Ovary (tissue), 9 donors: ENCODE measurements around the gene KCNJ4. TPM values are rescaled to one million over a fixed set of nuclear protein-coding genes. Genes with fewer than 3 reads are reported as not detected.

Source experiments
- DNase-seq, 5 donors: peaks; one replicate each; pipeline ENCODE4 v3.0.0-alpha.2; 2019 to 2020
- H3K27ac ChIP-seq, 2 donors: fragments of 200-600 bp; one replicate each; pipeline versions ENCODE4 v1.5.1 to v1.8.0; 2019 to 2022
- H3K27me3 ChIP-seq: fragments of 200-600 bp; one replicate; pipeline ENCODE4 v1.8.0; 2022
- H3K36me3 ChIP-seq: fragments of 200-600 bp; sonication (generic); one replicate; pipeline ENCODE4 v1.5.1; 2019
- H3K4me1 ChIP-seq: one replicate; pipeline ENCODE4 v1.8.1; 2013; ENCODE audit warnings: mild to moderate bottlenecking, moderate library complexity; ENCODE audit not compliant: insufficient read depth
- H3K4me3 ChIP-seq: fragments of 200-600 bp; sonication (generic); one replicate; pipeline ENCODE4 v1.5.1; 2017
- H3K9me3 ChIP-seq, 2 donors: fragments of 200-600 bp in 1 of 2; sonication (generic) in 1 of 2; one replicate each; pipeline versions ENCODE4 v1.5.1 to v1.8.1; 2013 to 2019; ENCODE audit warnings: mild to moderate bottlenecking in 1 of 2, moderate library complexity in 1 of 2
- EP300 ChIP-seq: sonication (generic); formaldehyde crosslinking; IDR thresholded peaks from one replicate; pipeline ENCODE4 v1.6.1; 2017; ENCODE audit warnings: antibody characterized with exemption
- POLR2A ChIP-seq: fragments of 450-650 bp; IDR thresholded peaks from one replicate; pipeline ENCODE4 v1.6.1; 2017; ENCODE audit warnings: antibody characterized with exemption, mild to moderate bottlenecking, moderate library complexity
- WGBS, 3 donors: extraction: QIAGEN DNeasy Blood & Tissue Kit in 1 of 3; methylation state at CpG; one replicate each; pipeline versions ENCODE4 v1.1.5 to v1.1.7; 2013 to 2017; 5-methylcytosine and 5-hydroxymethylcytosine counted together
- intact Hi-C, 4 donors: fragments of 100-400 bp; cut with DNase I; formaldehyde crosslinking; loops; one replicate each; pipeline versions ENCODE4 v1.11.0 to v1.15.1; 2022 to 2023
- polyA plus RNA-seq, 2 donors: library from polyadenylated mRNA; stranded (reverse); fragments of 200-250 nt in 1 of 2; fragments of 350-450 nt in 1 of 2; fragmentation: Illumina TruSeq in 1 of 2; extraction: RNeasy Lipid Tissue Mini Kit (QIAGEN cat#74804) in 1 of 2; gene quantifications; one replicate each; pipeline ENCODE4 v1.2.3, GENCODE V29; 2013 to 2014
- total RNA-seq, 7 donors: library from RNA; depleted of rRNA in 2 of 7; stranded (reverse); fragments of >200 nt in 2 of 7; fragmentation: NEBNext Ultra II Directional in 3 of 7; extraction: Animal tissue kit (Norgen Biotek cat#: 25700) in 3 of 7; gene quantifications; one replicate each; pipeline versions ENCODE4 v1.1.0 to v1.2.4, GENCODE V29; 2016 to 2023
- TF ChIP-seq, protein P1 (sequence below), 3 donors: fragments of 450-650 bp in 2 of 3; fragments of 200-600 bp in 1 of 3; IDR thresholded peaks; one replicate each; pipeline versions ENCODE4 v1.5.1 to v1.8.0; 2016 to 2022; ENCODE audit warnings: antibody characterized with exemption in 3 of 3, mild to moderate bottlenecking in 1 of 3
- donor health status: DM: no; HTN: no; CAD: no; lungs with moderate emphysema.
- donor health status: DM: no; HTN: no; CAD: no.
- donor health status: Bipolar disorder and iron deficiency.
- donor health status: DM: yes; HTN: yes; CAD: no.
- donor health status: DM: no; HTN: no; CAD: no.
- donor health status: DM: yes; HTN: yes; CAD: no.

Gene KCNJ4
- total and polyA plus RNA-seq, 9 donors, result 0.02 to 0.62 TPM; not detected in 7

DNA sequence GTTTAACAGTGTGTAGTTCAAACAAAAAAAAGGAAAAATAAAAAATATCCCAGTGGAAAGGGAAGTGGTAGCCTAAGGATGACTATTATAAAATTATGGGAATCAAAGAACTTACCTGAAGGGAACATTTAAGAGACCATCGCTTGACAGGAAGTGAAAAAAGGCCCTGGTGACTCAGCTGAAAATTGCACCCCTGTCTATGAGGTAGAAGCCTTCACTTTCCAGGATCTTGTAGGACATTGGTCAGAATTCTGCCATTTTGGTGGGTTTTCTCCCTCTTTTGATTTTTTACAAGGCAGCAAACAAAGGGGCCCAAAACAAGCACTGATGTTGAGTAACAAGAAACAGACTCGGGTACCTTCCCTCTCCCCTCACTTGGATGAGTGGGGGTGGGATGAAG is 35.5 kb upstream of the KCNJ4 start:
- H3K27ac ChIP-seq, result no peak overlapping the region
- intact Hi-C loops, result no loop called here
- no peaks in the 10 kb centered on the region for H3K27me3 ChIP-seq
- no peaks in the 10 kb centered on the region for H3K36me3 ChIP-seq
- no peak overlapping the region for H3K4me3 ChIP-seq
- no peak for DNase-seq
- TF ChIP-seq EP300 (no peak), POLR2A (no peak)
- TF ChIP-seq, protein P1, sequence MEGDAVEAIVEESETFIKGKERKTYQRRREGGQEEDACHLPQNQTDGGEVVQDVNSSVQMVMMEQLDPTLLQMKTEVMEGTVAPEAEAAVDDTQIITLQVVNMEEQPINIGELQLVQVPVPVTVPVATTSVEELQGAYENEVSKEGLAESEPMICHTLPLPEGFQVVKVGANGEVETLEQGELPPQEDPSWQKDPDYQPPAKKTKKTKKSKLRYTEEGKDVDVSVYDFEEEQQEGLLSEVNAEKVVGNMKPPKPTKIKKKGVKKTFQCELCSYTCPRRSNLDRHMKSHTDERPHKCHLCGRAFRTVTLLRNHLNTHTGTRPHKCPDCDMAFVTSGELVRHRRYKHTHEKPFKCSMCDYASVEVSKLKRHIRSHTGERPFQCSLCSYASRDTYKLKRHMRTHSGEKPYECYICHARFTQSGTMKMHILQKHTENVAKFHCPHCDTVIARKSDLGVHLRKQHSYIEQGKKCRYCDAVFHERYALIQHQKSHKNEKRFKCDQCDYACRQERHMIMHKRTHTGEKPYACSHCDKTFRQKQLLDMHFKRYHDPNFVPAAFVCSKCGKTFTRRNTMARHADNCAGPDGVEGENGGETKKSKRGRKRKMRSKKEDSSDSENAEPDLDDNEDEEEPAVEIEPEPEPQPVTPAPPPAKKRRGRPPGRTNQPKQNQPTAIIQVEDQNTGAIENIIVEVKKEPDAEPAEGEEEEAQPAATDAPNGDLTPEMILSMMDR (IDR thresholded peaks at IDR 0.05), result no peak
- peaks cover 2% of the 10 kb centered on the region for H3K4me1 ChIP-seq
- H3K9me3 ChIP-seq, result no peaks in the 10 kb centered on the region
- WGBS, 3 donors, result 62 to 67% (median 66%) methylated on average over 2 of the region's 2 CpGs

DNA sequence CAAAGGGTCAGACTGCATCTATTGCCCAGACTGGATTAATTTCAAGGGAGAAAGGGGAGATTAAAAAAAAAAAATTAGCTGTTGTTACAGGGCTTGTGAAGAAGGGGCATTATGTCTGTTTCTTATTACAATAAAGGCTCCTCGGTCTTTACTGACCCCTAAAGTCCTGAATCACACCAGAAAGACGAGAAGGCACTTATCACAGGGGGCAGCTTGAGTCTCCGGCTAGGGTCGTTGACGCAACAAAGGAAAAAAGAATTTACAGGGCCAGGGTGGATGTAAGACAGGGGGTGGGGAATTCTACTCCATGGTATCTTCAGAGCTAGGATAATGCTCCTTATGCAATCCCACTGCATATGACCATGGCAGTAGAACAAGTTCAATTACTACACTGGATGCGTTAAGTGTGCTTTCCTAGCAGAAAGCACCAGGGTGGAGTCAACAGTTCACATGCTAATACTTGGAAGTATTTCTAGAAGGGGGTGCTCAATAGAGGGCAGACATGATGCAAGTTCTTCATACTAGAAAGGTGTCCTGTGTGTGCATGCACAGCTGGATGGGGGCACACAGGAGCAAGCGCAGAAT is 34.7 kb upstream of the KCNJ4 start:
- no peaks in the 10 kb centered on the region for H3K9me3 ChIP-seq
- H3K4me3 ChIP-seq, result no peak overlapping the region
- TF ChIP-seq EP300 (no peak), POLR2A (no peak)
- TF ChIP-seq, protein P1 (IDR thresholded peaks at IDR 0.05), result no peak
- DNase-seq, result no peak
- no peaks in the 10 kb centered on the region for H3K36me3 ChIP-seq
- H3K27me3 ChIP-seq, result no peaks in the 10 kb centered on the region
- no peak overlapping the region for H3K27ac ChIP-seq
- intact Hi-C loops, result no loop called here
- H3K4me1 ChIP-seq, result peaks cover 2% of the 10 kb centered on the region
- WGBS, 3 donors, result 72 to 80% (median 74%) methylated on average over 7 of the region's 7 CpGs

DNA sequence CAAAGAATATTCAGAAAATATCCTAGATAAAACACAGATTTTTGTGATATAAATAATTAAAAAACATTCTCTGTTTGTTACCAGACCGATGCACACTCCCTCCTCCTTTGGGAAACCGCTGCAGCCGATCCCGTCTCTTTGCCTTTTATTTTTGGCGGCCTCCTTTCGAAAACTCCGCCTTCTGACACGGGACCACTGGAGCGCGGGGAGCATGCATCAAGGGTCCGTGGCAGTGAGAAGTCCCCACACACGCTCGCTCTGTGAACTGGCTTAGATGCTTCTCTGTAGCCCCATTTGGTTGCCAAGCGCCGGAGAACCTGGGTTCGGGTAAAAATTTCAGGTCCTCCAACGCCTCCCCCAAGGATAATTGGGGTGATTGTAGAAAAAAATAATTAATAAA is 34.1 kb upstream of the KCNJ4 start:
- H3K36me3 ChIP-seq, result no peaks in the 10 kb centered on the region

DNA sequence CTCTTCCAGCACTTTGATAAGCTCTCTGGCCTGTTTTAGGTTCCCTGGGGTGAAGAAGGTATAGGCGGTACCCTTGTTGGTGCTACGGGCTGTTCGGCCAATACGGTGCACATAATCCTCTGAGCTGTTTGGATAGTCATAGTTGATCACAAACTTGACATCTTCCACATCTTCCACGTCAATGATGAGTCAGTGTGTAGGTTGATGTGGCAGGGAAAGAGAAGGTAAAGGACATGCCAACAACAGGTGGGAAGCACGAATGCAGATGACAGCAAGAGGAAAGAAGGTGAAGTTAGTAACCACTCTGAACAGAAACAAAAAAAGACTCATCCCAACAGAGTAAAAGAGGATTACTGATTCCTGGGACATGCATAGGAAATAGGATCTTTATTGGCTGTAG is 32.9 kb upstream of the KCNJ4 start:
- 73 to 85% (median 83%) methylated on average over 6 of the region's 6 CpGs for WGBS, 3 donors
- no peak for DNase-seq
- Histone ChIP-seq H3K36me3 (no peaks in the 10 kb centered on the region), H3K9me3 (no peaks in the 10 kb centered on the region), H3K4me3 (no peak overlapping the region), H3K4me1 (peaks cover 2% of the 10 kb centered on the region), H3K27ac (no peak overlapping the region), H3K27me3 (no peaks in the 10 kb centered on the region)
- TF ChIP-seq POLR2A (no peak), EP300 (no peak)
- TF ChIP-seq, protein P1 (IDR thresholded peaks at IDR 0.05), result no peak
- intact Hi-C loops, result no loop called here

More for the DNA sequence above, 34.1 kb upstream of the KCNJ4 start:
- DNase-seq, result no peak
- Histone ChIP-seq H3K9me3 (no peaks in the 10 kb centered on the region), H3K4me1 (peaks cover 2% of the 10 kb centered on the region), H3K27ac (no peak overlapping the region), H3K27me3 (no peaks in the 10 kb centered on the region), H3K4me3 (no peak overlapping the region)
- TF ChIP-seq POLR2A, result no peak
- TF ChIP-seq EP300, result no peak
- TF ChIP-seq, protein P1 (IDR thresholded peaks at IDR 0.05), result no peak
- intact Hi-C loops, result no loop called here
- WGBS, 3 donors, result 87 to 91% (median 89%) methylated on average over 17 of the region's 17 CpGs
